ENCODE results near the gene KIAA1958.

The KIAA1958 gene

GRCh38 chr9:112495614-112496013 lies 9.0 kb downstream of the KIAA1958 start:
- TF ChIP-seq CTCF (IDR thresholded peaks at IDR 0.05; ENCODE audit: low read depth, low read length, missing control alignments) = no peak
- no peak overlapping the region for H3K4me3 ChIP-seq (replicated peaks; ENCODE audit: low read depth, low read length)
- no peak for DNase-seq (ENCODE audit: extremely low read depth, low read depth)

GRCh38 chr9:112496074-112496722 lies 9.6 kb downstream of the KIAA1958 start:
- DNase-seq (ENCODE audit: extremely low read depth, low read depth) = no peak
- no peak for TF ChIP-seq CTCF (IDR thresholded peaks at IDR 0.05; ENCODE audit: low read depth, low read length, missing control alignments)
- no peak overlapping the region for H3K4me3 ChIP-seq (replicated peaks; ENCODE audit: low read depth, low read length)

GRCh38 chr9:112500842-112501241 lies 14.2 kb downstream of the KIAA1958 start:
- DNase-seq (ENCODE audit: extremely low read depth, low read depth) = no peak
- no peak overlapping the region for H3K4me3 ChIP-seq (replicated peaks; ENCODE audit: low read depth, low read length)
- TF ChIP-seq CTCF (IDR thresholded peaks at IDR 0.05; ENCODE audit: low read depth, low read length, missing control alignments) = no peak

- no peak for TF ChIP-seq CTCF (IDR thresholded peaks at IDR 0.05; ENCODE audit: low read depth, low read length, missing control alignments)
- no peak for DNase-seq (ENCODE audit: extremely low read depth, low read depth)
- H3K4me3 ChIP-seq (replicated peaks; ENCODE audit: low read depth, low read length) = no peak overlapping the region
Observed at GRCh38 chr9:112501287-112501686, 14.7 kb downstream of the KIAA1958 start.

- no peak overlapping the region for H3K4me3 ChIP-seq (replicated peaks; ENCODE audit: low read depth, low read length)
- no peak for TF ChIP-seq CTCF (IDR thresholded peaks at IDR 0.05; ENCODE audit: low read depth, low read length, missing control alignments)
- no peak for DNase-seq (ENCODE audit: extremely low read depth, low read depth)
Observed at GRCh38 chr9:112502175-112502946, 15.7 kb downstream of the KIAA1958 start.

GRCh38 chr9:112503170-112503569 lies 16.5 kb downstream of the KIAA1958 start:
- DNase-seq (ENCODE audit: extremely low read depth, low read depth) = no peak
- no peak overlapping the region for H3K4me3 ChIP-seq (replicated peaks; ENCODE audit: low read depth, low read length)
- no peak for TF ChIP-seq CTCF (IDR thresholded peaks at IDR 0.05; ENCODE audit: low read depth, low read length, missing control alignments)
